Measurements from ENCODE around the gene MAPKAP1. TPM values are rescaled to one million over a fixed set of nuclear protein-coding genes. Genes with fewer than 3 reads are reported as not detected.

The MAPKAP1 gene
- total and polyA plus RNA-seq, 2 experiments from 2014 or later = 68.4 to 98.5 TPM

- TF ChIP-seq REST (IDR thresholded peaks at IDR 0.05; ENCODE audit: unreplicated experiment) = no peak
- no peak for TF ChIP-seq POLR2AphosphoS5 (IDR thresholded peaks at IDR 0.05; ENCODE audit: low read depth)
- TF ChIP-seq CREB1 (CRISPR knock-in tag; IDR thresholded peaks at IDR 0.05; ENCODE audit: low read depth) = no peak
- TF ChIP-seq ZNF331 (CRISPR knock-in tag; IDR thresholded peaks at IDR 0.05; ENCODE audit: low read depth) = no peak
These were observed 37.6 kb upstream of the MAPKAP1 start (continued) for GRCh38 chr9:125744616-125745015.

- H3K4me3 ChIP-seq = no peak overlapping the region
- H3K27me3 Mint-ChIP-seq (ENCODE audit: insufficient read depth, low read depth, poor library complexity) = peaks cover 12% of the 10 kb centered on the region
- H3K27me3 ChIP-seq (ENCODE audit: insufficient read depth) = peaks cover 8% of the 10 kb centered on the region; the same call in 1 of the 2 replicates
- no peak overlapping the region for H3K4me3 Mint-ChIP-seq
- no peak for DNase-seq (ENCODE audit: low spot score)
- 0 out of 2 replicates have a peak, but pooled peaks cover 3% of the 10 kb centered on the region for H3F3A ChIP-seq (replicated peaks; ENCODE audit: low read depth)
- peaks cover 16% of the 10 kb centered on the region for H3K4me1 ChIP-seq (ENCODE audit: insufficient read depth)
- H3K79me2 ChIP-seq (replicated peaks; ENCODE audit: insufficient read depth) = peaks cover 9% of the 10 kb centered on the region
- H4K20me1 ChIP-seq (replicated peaks; ENCODE audit: insufficient read depth) = no peaks in the 10 kb centered on the region
- peaks cover 15% of the 10 kb centered on the region for H3K4me1 Mint-ChIP-seq
- no peak overlapping the region for H2AFZ ChIP-seq
- H3K9me3 Mint-ChIP-seq = no peaks in the 10 kb centered on the region
- no peak overlapping the region for H3K4me2 ChIP-seq
- H3K27ac Mint-ChIP-seq = no peak overlapping the region
- no peak for ATAC-seq
- H3K36me3 Mint-ChIP-seq (ENCODE audit: low read depth) = peaks cover 6% of the 10 kb centered on the region
- no peak overlapping the region for H3K27ac ChIP-seq (ENCODE audit: low read depth)
- H3K36me3 ChIP-seq (ENCODE audit: insufficient read depth) = no peaks in the 10 kb centered on the region
- H3K9me2 ChIP-seq (ENCODE audit: insufficient read depth) = peaks cover 4% of the 10 kb centered on the region; the same call in 1 of the 2 replicates
- no peak for TF ChIP-seq EZH2 (IDR thresholded peaks at IDR 0.05; ENCODE audit: low read depth, unreplicated experiment)
- TF ChIP-seq CTCF (conservative IDR thresholded peaks at IDR 0.05; ENCODE audit: low read depth in 2 of 2) = no peak
- TF ChIP-seq POLR2AphosphoS5 (IDR thresholded peaks at IDR 0.05; ENCODE audit: low read depth) = no peak
- no peak for TF ChIP-seq EZH2phosphoT487 (IDR thresholded peaks at IDR 0.05; ENCODE audit: unreplicated experiment)
- no peak for TF ChIP-seq ZNF331 (CRISPR knock-in tag; IDR thresholded peaks at IDR 0.05; ENCODE audit: low read depth)
- TF ChIP-seq STAT1 (IDR thresholded peaks at IDR 0.05; ENCODE audit: unreplicated experiment) = no peak
- no peak for TF ChIP-seq REST (IDR thresholded peaks at IDR 0.05; ENCODE audit: unreplicated experiment)
- TF ChIP-seq CREB1 (CRISPR knock-in tag; IDR thresholded peaks at IDR 0.05; ENCODE audit: low read depth) = no peak
- no peak for TF ChIP-seq ZNF114 (CRISPR knock-in tag; IDR thresholded peaks at IDR 0.05)
- TF ChIP-seq JUNB (IDR thresholded peaks at IDR 0.05; ENCODE audit: unreplicated experiment) = no peak
- TF ChIP-seq ETS1 (IDR thresholded peaks at IDR 0.05) = no peak
These were observed 36.8 kb upstream of the MAPKAP1 start for GRCh38 chr9:125743682-125744428.

All from GM23338 (cell line).